Caki2 (cell line): ENCODE measurements around the gene ZFTA. TPM values are rescaled to one million over a fixed set of nuclear protein-coding genes. Genes with fewer than 3 reads are reported as not detected.
"Not testable (repeated sequence)": the region's sequence is repeated elsewhere in the genome, so short reads cannot be mapped to it uniquely, and the experiment has no call there.

Source experiments
- DNase-seq: peaks from one replicate; pipeline ENCODE4 v3.0.0-alpha.2; 2015; ENCODE audit warnings: low read depth
- in situ Hi-C: cut with HindIII; loops from 2 replicates; pipeline ENCODE4 v1.10.0; 2016; ENCODE audit warnings: low sequenced_read_pairs, low pct_unique_long_range_greater_than_20kb, mixed read lengths
- total RNA-seq: library from RNA; depleted of rRNA; stranded (reverse); fragments of >200 nt; shearing (Covaris generic); gene quantifications from 2 replicates; pipeline ENCODE4 v1.2.3, GENCODE V29; 2014; ENCODE audit warnings: low replicate concordance

Gene ZFTA
- total RNA-seq, 1 experiment from 2014 or later = 6.1 TPM

DNA sequence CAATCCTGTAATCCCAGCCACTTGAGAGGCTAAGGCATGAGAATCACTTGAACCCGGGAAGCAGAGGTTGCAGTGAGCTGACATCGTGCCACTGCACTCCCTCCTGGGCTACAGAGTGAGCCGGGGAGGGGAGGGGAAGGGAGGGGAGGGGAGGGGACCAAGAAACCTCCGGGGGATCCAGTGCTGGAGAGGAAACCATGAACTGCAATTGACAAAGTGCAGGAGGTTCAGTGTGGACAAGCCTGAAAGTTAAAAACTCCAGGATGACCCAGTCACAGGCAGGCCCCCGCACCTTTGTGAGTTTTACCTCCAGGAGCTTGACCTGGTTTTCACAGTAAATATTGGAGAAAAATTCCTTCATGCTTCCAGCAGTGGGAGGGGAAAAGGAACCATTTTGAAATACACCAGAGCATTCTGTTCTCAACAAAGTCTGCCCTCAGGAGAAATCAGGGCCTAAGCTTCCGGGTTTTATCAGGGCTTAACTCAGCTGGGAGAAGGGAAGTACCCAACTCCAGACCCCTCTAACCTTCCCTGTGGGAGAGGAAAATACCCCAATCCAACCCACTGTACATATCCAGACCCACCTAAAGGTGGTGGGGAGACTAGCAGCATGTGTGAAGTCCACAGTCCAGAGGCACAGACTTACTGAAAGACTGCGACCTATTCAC is 15.5 kb upstream of the ZFTA start:
- in situ Hi-C loops = no loop called here
- no peak for DNase-seq

GRCh38 chr11:63782749-63783148 is 14.2 kb upstream of the ZFTA start:
- in situ Hi-C loops = no loop called here
- DNase-seq = no peak

GRCh38 chr11:63779039-63779438 is 10.5 kb upstream of the ZFTA start:
- in situ Hi-C loops = no loop called here
- DNase-seq = no peak

DNA sequence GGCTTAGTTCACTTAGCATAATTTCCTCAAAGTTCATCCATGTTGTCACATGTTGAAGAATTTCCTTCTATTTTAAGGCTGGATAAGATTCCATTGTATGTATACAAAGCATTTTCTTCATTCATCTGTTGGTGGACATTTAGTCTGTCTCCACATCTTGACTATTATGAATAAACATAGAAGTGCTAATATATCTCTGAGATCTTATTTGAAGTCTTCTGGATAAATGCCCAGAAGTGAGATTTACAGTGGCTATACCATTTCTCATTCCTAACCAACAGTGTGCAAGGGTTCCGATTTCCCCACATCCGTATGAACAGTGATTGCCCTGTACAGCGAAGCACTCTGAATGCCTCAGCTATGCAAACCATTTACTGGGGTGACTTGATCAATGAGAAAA is 6.6 kb upstream of the ZFTA start:
- no peak for DNase-seq
- in situ Hi-C loops = no loop called here

- DNase-seq, in situ Hi-C loops: not testable (repeated sequence)
These were observed 3.3 kb upstream of the ZFTA start for GRCh38 chr11:63771741-63772318.

DNA sequence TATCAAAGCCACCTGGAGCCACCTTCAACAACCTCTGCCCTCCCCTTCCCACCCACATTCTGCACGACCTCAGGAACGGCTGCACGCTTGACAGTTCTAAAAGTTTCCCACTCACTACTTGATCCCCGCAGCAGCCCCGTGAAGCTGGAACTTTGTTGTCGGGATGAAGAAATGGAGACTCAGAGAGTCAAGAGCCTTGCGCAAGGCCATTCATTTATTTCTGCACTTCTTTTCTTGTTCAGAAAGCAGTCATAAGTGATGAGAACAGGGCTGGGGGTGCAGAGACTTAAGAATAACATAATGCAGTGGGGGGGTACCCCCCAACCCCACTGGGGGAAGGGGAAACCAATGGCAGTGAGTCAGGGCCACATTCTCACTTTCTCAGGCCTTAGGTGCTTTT is 2.2 kb upstream of the ZFTA start:
- in situ Hi-C loops = no loop called here
- DNase-seq = no peak

GRCh38 chr11:63769714-63770455 is 1.3 kb upstream of the ZFTA start:
- in situ Hi-C loops = no loop called here
- DNase-seq = no peak

- no peak for DNase-seq
- in situ Hi-C loops = no loop called here
These were observed 603 bp upstream of the ZFTA start for GRCh38 chr11:63769042-63769713.

DNA sequence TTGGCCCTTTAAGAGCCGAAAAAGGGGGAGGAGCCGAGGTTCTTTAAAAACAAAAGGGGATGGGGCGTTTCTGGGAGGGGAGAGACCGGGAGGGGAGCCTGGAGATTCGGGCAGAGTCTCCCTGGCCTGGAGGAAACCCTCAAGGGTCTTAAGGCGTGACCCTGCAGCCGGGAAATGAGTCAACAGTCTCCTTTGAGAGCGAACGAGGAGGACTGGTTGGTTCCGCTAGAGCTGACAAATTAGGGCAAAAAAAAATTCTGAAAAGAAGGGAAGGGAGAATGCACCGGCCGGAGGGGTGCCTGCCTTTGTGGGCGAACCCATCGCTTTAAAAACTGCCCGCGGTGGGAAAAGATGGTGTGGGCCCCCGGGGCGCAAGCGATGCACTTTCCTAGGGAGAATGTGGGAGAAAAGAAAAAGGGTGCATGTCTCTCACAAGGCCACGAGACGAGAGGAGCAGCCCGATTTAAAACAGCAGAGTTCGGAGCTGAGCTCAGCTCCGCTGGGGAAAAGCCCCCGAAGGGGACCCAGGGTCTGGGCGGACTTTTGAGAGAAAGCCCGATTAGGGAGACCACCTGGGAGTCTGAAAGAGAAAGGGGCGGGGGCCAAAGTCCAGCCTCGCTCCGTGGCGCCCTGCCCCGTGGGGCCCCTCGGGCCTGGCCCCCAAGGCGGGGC is 874 bp downstream of the ZFTA start:
- DNase-seq = peak; percentile 46
- in situ Hi-C loops = no loop called here

- in situ Hi-C loops = no loop called here
These were observed 1.4 kb downstream of the ZFTA start for GRCh38 chr11:63767267-63767564.

GRCh38 chr11:63766531-63767235 is 1.9 kb downstream of the ZFTA start:
- no peak for DNase-seq
- in situ Hi-C loops = no loop called here

More at GRCh38 chr11:63767267-63767564, 1.4 kb downstream of the ZFTA start:
- no peak for DNase-seq

- DNase-seq = no peak
- in situ Hi-C loops = no loop called here
These were observed 2.8 kb downstream of the ZFTA start for GRCh38 chr11:63765688-63766241.

GRCh38 chr11:63764679-63765647 is 3.6 kb downstream of the ZFTA start:
- no peak for DNase-seq

DNA sequence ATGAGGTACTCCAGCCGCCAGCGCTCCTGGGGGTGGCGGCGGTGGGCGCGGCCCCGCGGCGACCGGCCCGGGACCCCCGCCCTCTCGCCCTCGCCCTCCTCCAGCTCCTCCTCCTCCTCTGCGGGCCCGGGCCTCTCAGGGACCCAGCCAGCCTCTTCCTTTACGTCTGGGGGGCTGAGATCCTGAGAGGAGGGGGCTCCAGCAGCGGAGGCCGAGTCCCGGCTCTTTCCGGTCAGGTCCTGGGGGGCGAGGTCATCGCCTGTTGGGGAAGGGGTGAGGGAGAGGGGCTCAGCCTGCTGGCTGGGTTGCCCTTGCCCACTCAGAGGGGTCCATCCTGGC is 4.3 kb downstream of the ZFTA start:
- in situ Hi-C loops = no loop called here
- DNase-seq = no peak

More at GRCh38 chr11:63764679-63765647, 3.6 kb downstream of the ZFTA start:
- in situ Hi-C loops = no loop called here

- DNase-seq = no peak
- in situ Hi-C loops = no loop called here
These were observed 4.9 kb downstream of the ZFTA start for GRCh38 chr11:63763496-63764339.
